DMS153 treated with DMSO at 0.1 percent for 48 hours (cell line): Measurements from ENCODE around the gene NRG3.

ENCODE experiments used
- DNase-seq: peaks from one replicate; lab custom pipeline; 2025; ENCODE audit not compliant: unreplicated experiment; lab: John Stamatoyannopoulos, UW

Gene NRG3

GRCh38 chr10:82453678-82454293, 578.8 kb downstream of the NRG3 start:
- no peak for DNase-seq

- no peak for DNase-seq
These were observed 588.0 kb downstream of the NRG3 start for GRCh38 chr10:82462910-82463551.

- DNase-seq = no peak
These were observed 588.6 kb downstream of the NRG3 start for GRCh38 chr10:82463614-82464013.

- DNase-seq = no peak
These were observed 589.3 kb downstream of the NRG3 start for GRCh38 chr10:82464191-82464818.

GRCh38 chr10:82464966-82465365, 590.0 kb downstream of the NRG3 start:
- DNase-seq = no peak

- no peak for DNase-seq
These were observed 593.5 kb downstream of the NRG3 start for GRCh38 chr10:82468453-82468852.

- DNase-seq = no peak
These were observed 597.7 kb downstream of the NRG3 start for GRCh38 chr10:82472406-82473335.

GRCh38 chr10:82477776-82478175, 602.8 kb downstream of the NRG3 start:
- DNase-seq = no peak

GRCh38 chr10:82492647-82493046, 617.7 kb downstream of the NRG3 start:
- no peak for DNase-seq

GRCh38 chr10:82496114-82496513, 621.1 kb downstream of the NRG3 start:
- no peak for DNase-seq

GRCh38 chr10:82497439-82497838, 622.4 kb downstream of the NRG3 start:
- DNase-seq = no peak

- DNase-seq = no peak
These were observed 624.0 kb downstream of the NRG3 start for GRCh38 chr10:82498976-82499375.

- DNase-seq = no peak
These were observed 630.0 kb downstream of the NRG3 start for GRCh38 chr10:82505009-82505408.

- DNase-seq = no peak
These were observed 631.8 kb downstream of the NRG3 start for GRCh38 chr10:82506680-82507376.

GRCh38 chr10:82515256-82515655, 640.3 kb downstream of the NRG3 start:
- no peak for DNase-seq

- DNase-seq = no peak
These were observed 654.1 kb downstream of the NRG3 start for GRCh38 chr10:82529062-82529461.

GRCh38 chr10:82535457-82535856, 660.5 kb downstream of the NRG3 start:
- no peak for DNase-seq

- no peak for DNase-seq
These were observed 661.7 kb downstream of the NRG3 start for GRCh38 chr10:82536668-82537067.

- no peak for DNase-seq
These were observed 663.3 kb downstream of the NRG3 start for GRCh38 chr10:82538272-82538671.

GRCh38 chr10:82543631-82544030, 668.6 kb downstream of the NRG3 start:
- no peak for DNase-seq

- DNase-seq = no peak
These were observed 669.4 kb downstream of the NRG3 start for GRCh38 chr10:82544377-82544776.
